Activated T-cell treated with anti-CD3 and anti-CD28 coated beads, Interleukin-2, amount 50 U/mL, for 24 hours (primary cell): ENCODE results near the gene RAB7B.

Experiments
- DNase-seq: peaks from one replicate; pipeline ENCODE4 v3.0.0-alpha.2; 2020
- H3K27ac Mint-ChIP-seq: 2 replicates; pipeline ENCODE4 v1.8.0; 2020; ENCODE audit warnings: mild to moderate bottlenecking, mixed read lengths
- H3K27me3 Mint-ChIP-seq: 2 replicates; pipeline ENCODE4 v1.8.0; 2020; ENCODE audit warnings: mixed read lengths
- H3K36me3 Mint-ChIP-seq: 2 replicates; pipeline ENCODE4 v1.8.0; 2020; ENCODE audit warnings: low read depth, mixed read lengths
- H3K4me1 Mint-ChIP-seq: 2 replicates; pipeline ENCODE4 v1.8.0; 2020; ENCODE audit warnings: low read depth, mixed read lengths
- H3K4me3 Mint-ChIP-seq: 2 replicates; pipeline ENCODE4 v1.8.0; 2020; ENCODE audit warnings: mild to moderate bottlenecking, moderate library complexity, mixed read lengths
- H3K9me3 Mint-ChIP-seq: 2 replicates; pipeline ENCODE4 v1.8.0; 2020; ENCODE audit warnings: mixed read lengths

Gene RAB7B

GRCh38 chr1:205963352-205964155 is 39.6 kb downstream of the RAB7B start:
- Mint-ChIP-seq H3K36me3 (no peaks in the 10 kb centered on the region), H3K27ac (no peak overlapping the region), H3K27me3 (peaks cover 14% of the 10 kb centered on the region), H3K4me3 (no peak overlapping the region), H3K9me3 (no peaks in the 10 kb centered on the region), H3K4me1 (peaks cover 8% of the 10 kb centered on the region)
- no peak for DNase-seq

GRCh38 chr1:205962821-205963221 is 40.4 kb downstream of the RAB7B start:
- DNase-seq: no peak
- H3K4me1 Mint-ChIP-seq: peaks cover 8% of the 10 kb centered on the region
- no peak overlapping the region for H3K4me3 Mint-ChIP-seq
- no peaks in the 10 kb centered on the region for H3K9me3 Mint-ChIP-seq
- H3K27ac Mint-ChIP-seq: no peak overlapping the region
- no peaks in the 10 kb centered on the region for H3K36me3 Mint-ChIP-seq
- H3K27me3 Mint-ChIP-seq: peaks cover 14% of the 10 kb centered on the region

- Mint-ChIP-seq H3K4me3 (no peak overlapping the region), H3K27me3 (peaks cover 14% of the 10 kb centered on the region), H3K4me1 (peaks cover 8% of the 10 kb centered on the region), H3K36me3 (no peaks in the 10 kb centered on the region), H3K27ac (no peak overlapping the region), H3K9me3 (no peaks in the 10 kb centered on the region)
- DNase-seq: no peak
Measured at GRCh38 chr1:205961991-205962820, 41.0 kb downstream of the RAB7B start.

GRCh38 chr1:205961405-205961804 is 41.8 kb downstream of the RAB7B start:
- Mint-ChIP-seq H3K36me3 (no peaks in the 10 kb centered on the region), H3K9me3 (no peaks in the 10 kb centered on the region), H3K4me3 (no peak overlapping the region), H3K4me1 (peaks cover 8% of the 10 kb centered on the region), H3K27me3 (peaks cover 14% of the 10 kb centered on the region), H3K27ac (peak overlapping the region; percentile 12)
- no peak for DNase-seq

GRCh38 chr1:205959789-205960188 is 43.4 kb downstream of the RAB7B start:
- Mint-ChIP-seq H3K4me3 (no peak overlapping the region), H3K27me3 (peaks cover 14% of the 10 kb centered on the region), H3K36me3 (no peaks in the 10 kb centered on the region), H3K4me1 (peaks cover 8% of the 10 kb centered on the region), H3K9me3 (no peaks in the 10 kb centered on the region), H3K27ac (no peak overlapping the region)
- DNase-seq: no peak

- no peak for DNase-seq
- Mint-ChIP-seq H3K27me3 (peaks cover 12% of the 10 kb centered on the region), H3K36me3 (no peaks in the 10 kb centered on the region), H3K27ac (no peak overlapping the region), H3K4me1 (no peaks in the 10 kb centered on the region), H3K9me3 (no peaks in the 10 kb centered on the region), H3K4me3 (no peak overlapping the region)
Measured at GRCh38 chr1:205955499-205955898, 47.7 kb downstream of the RAB7B start.

- Mint-ChIP-seq H3K4me1 (no peaks in the 10 kb centered on the region), H3K27me3 (peaks cover 6% of the 10 kb centered on the region), H3K27ac (no peak overlapping the region), H3K9me3 (no peaks in the 10 kb centered on the region), H3K36me3 (no peaks in the 10 kb centered on the region), H3K4me3 (no peak overlapping the region)
- DNase-seq: no peak
Measured at GRCh38 chr1:205954819-205955404, 48.3 kb downstream of the RAB7B start.

- no peak overlapping the region for H3K4me3 Mint-ChIP-seq
Measured at GRCh38 chr1:205951746-205952145, 51.4 kb downstream of the RAB7B start.

GRCh38 chr1:205950826-205951549 is 52.2 kb downstream of the RAB7B start:
- Mint-ChIP-seq H3K27ac (no peak overlapping the region), H3K36me3 (no peaks in the 10 kb centered on the region), H3K4me3 (no peak overlapping the region), H3K4me1 (no peaks in the 10 kb centered on the region), H3K27me3 (peaks cover 3% of the 10 kb centered on the region), H3K9me3 (no peaks in the 10 kb centered on the region)
- no peak for DNase-seq

More at GRCh38 chr1:205951746-205952145, 51.4 kb downstream of the RAB7B start:
- Mint-ChIP-seq H3K27ac (no peak overlapping the region), H3K9me3 (no peaks in the 10 kb centered on the region), H3K4me1 (no peaks in the 10 kb centered on the region), H3K36me3 (no peaks in the 10 kb centered on the region), H3K27me3 (peaks cover 3% of the 10 kb centered on the region)
- no peak for DNase-seq

GRCh38 chr1:205950280-205950679 is 52.9 kb downstream of the RAB7B start:
- H3K36me3 Mint-ChIP-seq: no peaks in the 10 kb centered on the region
- no peak for DNase-seq
- peaks cover 3% of the 10 kb centered on the region for H3K27me3 Mint-ChIP-seq
- H3K4me1 Mint-ChIP-seq: no peaks in the 10 kb centered on the region
- no peak overlapping the region for H3K4me3 Mint-ChIP-seq
- no peaks in the 10 kb centered on the region for H3K9me3 Mint-ChIP-seq
- no peak overlapping the region for H3K27ac Mint-ChIP-seq

GRCh38 chr1:205949753-205950152 is 53.4 kb downstream of the RAB7B start:
- Mint-ChIP-seq H3K4me3 (no peak overlapping the region), H3K36me3 (no peaks in the 10 kb centered on the region), H3K9me3 (no peaks in the 10 kb centered on the region), H3K4me1 (no peaks in the 10 kb centered on the region), H3K27me3 (peaks cover 7% of the 10 kb centered on the region), H3K27ac (no peak overlapping the region)
- DNase-seq: no peak

GRCh38 chr1:205948886-205949285 is 54.3 kb downstream of the RAB7B start:
- DNase-seq: no peak
- Mint-ChIP-seq H3K27me3 (peaks cover 11% of the 10 kb centered on the region), H3K9me3 (no peaks in the 10 kb centered on the region), H3K4me3 (no peak overlapping the region), H3K36me3 (no peaks in the 10 kb centered on the region), H3K27ac (no peak overlapping the region), H3K4me1 (no peaks in the 10 kb centered on the region)

- Mint-ChIP-seq H3K4me1 (no peaks in the 10 kb centered on the region), H3K36me3 (no peaks in the 10 kb centered on the region), H3K27me3 (peaks cover 17% of the 10 kb centered on the region), H3K27ac (no peak overlapping the region), H3K9me3 (no peaks in the 10 kb centered on the region), H3K4me3 (no peak overlapping the region)
- DNase-seq: no peak
Measured at GRCh38 chr1:205948039-205948438, 55.2 kb downstream of the RAB7B start.

- Mint-ChIP-seq H3K4me3 (no peak overlapping the region), H3K9me3 (no peaks in the 10 kb centered on the region), H3K27me3 (peaks cover 27% of the 10 kb centered on the region), H3K36me3 (no peaks in the 10 kb centered on the region), H3K27ac (no peak overlapping the region), H3K4me1 (no peaks in the 10 kb centered on the region)
- no peak for DNase-seq
Measured at GRCh38 chr1:205947024-205947423, 56.2 kb downstream of the RAB7B start.
